NCI-H2171 treated with DMSO at 0.1 percent for 48 hours (cell line): ENCODE results near the gene NRG3.

Experiments used
- DNase-seq: peaks from one replicate; lab custom pipeline; 2025; lab: John Stamatoyannopoulos, UW

The NRG3 gene

GRCh38 chr10:82212753-82213152 lies 337.8 kb downstream of the NRG3 start:
- no peak for DNase-seq

GRCh38 chr10:82213784-82214183 lies 338.8 kb downstream of the NRG3 start:
- no peak for DNase-seq

GRCh38 chr10:82221056-82221455 lies 346.1 kb downstream of the NRG3 start:
- DNase-seq = no peak

GRCh38 chr10:82221601-82222149 lies 346.7 kb downstream of the NRG3 start:
- DNase-seq = peak; percentile 44

GRCh38 chr10:82228701-82229100 lies 353.7 kb downstream of the NRG3 start:
- DNase-seq = no peak

- DNase-seq = no peak
Observed at GRCh38 chr10:82234173-82234572, 359.2 kb downstream of the NRG3 start.

GRCh38 chr10:82236084-82236731 lies 361.2 kb downstream of the NRG3 start:
- no peak for DNase-seq

GRCh38 chr10:82238291-82238690 lies 363.3 kb downstream of the NRG3 start:
- DNase-seq = no peak

- no peak for DNase-seq
Observed at GRCh38 chr10:82240408-82240807, 365.4 kb downstream of the NRG3 start.

GRCh38 chr10:82242778-82243177 lies 367.8 kb downstream of the NRG3 start:
- DNase-seq = no peak

GRCh38 chr10:82245157-82245556 lies 370.2 kb downstream of the NRG3 start:
- no peak for DNase-seq

- no peak for DNase-seq
Observed at GRCh38 chr10:82245906-82246560, 371.0 kb downstream of the NRG3 start.

- no peak for DNase-seq
Observed at GRCh38 chr10:82249141-82249540, 374.1 kb downstream of the NRG3 start.

GRCh38 chr10:82251222-82251906 lies 376.4 kb downstream of the NRG3 start:
- DNase-seq = no peak

- no peak for DNase-seq
Observed at GRCh38 chr10:82252081-82252480, 377.1 kb downstream of the NRG3 start.

GRCh38 chr10:82254237-82254636 lies 379.2 kb downstream of the NRG3 start:
- DNase-seq = no peak

- DNase-seq = no peak
Observed at GRCh38 chr10:82256275-82256674, 381.3 kb downstream of the NRG3 start.

GRCh38 chr10:82266438-82266837 lies 391.4 kb downstream of the NRG3 start:
- no peak for DNase-seq

- no peak for DNase-seq
Observed at GRCh38 chr10:82267014-82267413, 392.0 kb downstream of the NRG3 start.

- DNase-seq = no peak
Observed at GRCh38 chr10:82267465-82267864, 392.5 kb downstream of the NRG3 start.

- no peak for DNase-seq
Observed at GRCh38 chr10:82267960-82268359, 393.0 kb downstream of the NRG3 start.

- no peak for DNase-seq
Observed at GRCh38 chr10:82277591-82277990, 402.6 kb downstream of the NRG3 start.
